ENCODE data around the gene VAV2. TPM values are rescaled to one million over a fixed set of nuclear protein-coding genes. Genes with fewer than 3 reads are reported as not detected.

Gene VAV2
- total and polyA plus RNA-seq, 2 of the 4 experiments (the other 2 are of a cell fraction) = 10.8 to 13.4 TPM

GRCh38 chr9:133807037-133807436 is 185.1 kb downstream of the VAV2 start:
- Histone ChIP-seq H4K20me1 (ENCODE audit: insufficient read depth, low read length) (peaks cover 11% of the 10 kb centered on the region), H3K56ac (ENCODE audit: extremely low read depth, insufficient read depth, low read length) (no peak overlapping the region), H3K27ac (ENCODE audit: insufficient read depth, low read length) (no peak overlapping the region), H2AK5ac (ENCODE audit: low read depth, low read length) (no peak overlapping the region), H3K9me1 (ENCODE audit: insufficient read depth, low read length) (0 out of 2 replicates have a peak, but pooled peaks cover 3% of the 10 kb centered on the region), H4K8ac (ENCODE audit: low read depth in 2 of 2, low read length in 2 of 2) (no peak overlapping the region), H3K9me3 (ENCODE audit: control insufficient read depth, insufficient read depth, low read length) (no peaks in the 10 kb centered on the region), H2AFZ (replicated peaks; ENCODE audit: low read length, poor library complexity) (no peak overlapping the region), H2BK120ac (ENCODE audit: low read depth, low read length) (no peak overlapping the region), H4K5ac (ENCODE audit: low read depth, low read length) (no peak overlapping the region), H3K18ac (ENCODE audit: low read depth, low read length) (no peak overlapping the region), H3K4me2 (ENCODE audit: low read depth, low read length) (no peak overlapping the region), H2BK20ac (ENCODE audit: low read depth, low read length) (no peak overlapping the region), H3K14ac (replicated peaks; ENCODE audit: low read depth, low read length) (no peak overlapping the region), H2BK15ac (ENCODE audit: low read depth, low read length) (no peak overlapping the region), H2AK9ac (replicated peaks; ENCODE audit: low read depth, low read length, poor library complexity) (no peak overlapping the region), H3K27me3 (ENCODE audit: control insufficient read depth, insufficient read depth, low read length) (no peaks in the 10 kb centered on the region), H3K36me3 (ENCODE audit: control insufficient read depth, insufficient read depth, low read length) (peaks cover 31% of the 10 kb centered on the region), H3K9ac (ENCODE audit: low read depth, low read length) (no peak overlapping the region), H3K79me1 (ENCODE audit: low read depth in 1 of 2, low read length in 2 of 2) (peaks cover 0 to 18% of the 10 kb centered on the region in 2 experiments; a peak in 1 of 4 replicates), H3K4ac (ENCODE audit: low read depth, low read length) (no peak overlapping the region), H3K23ac (ENCODE audit: low read depth, low read length) (no peak overlapping the region), H3K4me3 (ENCODE audit: insufficient read depth, low read depth, low read length) (no peak overlapping the region), H2BK5ac (ENCODE audit: low read depth, low read length, poor library complexity, severe bottlenecking) (no peak overlapping the region), H3K4me1 (ENCODE audit: control insufficient read depth, insufficient read depth, low read length) (peaks cover 3% of the 10 kb centered on the region), H4K91ac (ENCODE audit: insufficient read depth, low read depth, low read length) (no peak overlapping the region)
- TF ChIP-seq RCOR1 (IDR thresholded peaks at IDR 0.05; ENCODE audit: insufficient replicate concordance, low read length) = no peak
- TF ChIP-seq MAZ (IDR thresholded peaks at IDR 0.05; ENCODE audit: borderline replicate concordance, low read depth, low read length) = no peak
- TF ChIP-seq ELK1 (IDR thresholded peaks at IDR 0.05; ENCODE audit: borderline replicate concordance, low read depth, low read length) = no peak
- TF ChIP-seq CEBPB (IDR thresholded peaks at IDR 0.05; ENCODE audit: low read depth, low read length) = no peak
- TF ChIP-seq MXI1 (IDR thresholded peaks at IDR 0.05; ENCODE audit: borderline replicate concordance, low read depth, low read length) = no peak
- no peak for TF ChIP-seq RAD21 (IDR thresholded peaks at IDR 0.05; ENCODE audit: low read length)
- TF ChIP-seq CTCF (conservative IDR thresholded peaks at IDR 0.05; ENCODE audit: low read depth, low read length) = no peak
- no peak for TF ChIP-seq USF2 (IDR thresholded peaks at IDR 0.05; ENCODE audit: low read depth, low read length)
- TF ChIP-seq MAFK (IDR thresholded peaks at IDR 0.05; ENCODE audit: low read depth, low read length) = no peak
- no peak for TF ChIP-seq RFX5 (IDR thresholded peaks at IDR 0.05; ENCODE audit: low read depth, low read length)
- TF ChIP-seq SMC3 (IDR thresholded peaks at IDR 0.05; ENCODE audit: low read depth, low read length) = no peak
- TF ChIP-seq BHLHE40 (IDR thresholded peaks at IDR 0.05; ENCODE audit: low read depth, low read length) = no peak
- no peak for TF ChIP-seq FOS (IDR thresholded peaks at IDR 0.05; ENCODE audit: low read depth, low read length)
- dilution Hi-C loops (cut with HindIII; ENCODE audit: low sequenced_read_pairs, unreplicated experiment) (no loop called here), in situ Hi-C loops (cut with MboI; ENCODE audit: low sequenced_read_pairs) (loop anchor here (25.0 kb wide), 1 partner anchor 605 kb away; no protein-coding TSS in a partner anchor), intact Hi-C loops (cut with micrococcal nuclease) (no loop called here)
- CTCF ChIA-PET = no interaction called here
- BruUV-seq (replicated peaks) = no TSS peak
- POLR2A ChIA-PET (ENCODE audit: unreplicated experiment) = no interaction called here
- DNase-seq = no peak
- no peak for ATAC-seq (ENCODE audit: low read depth)
- WGBS, 2 experiments (ENCODE audit: extremely low coverage in 2 of 2, insufficient read length in 1 of 2) = 94% methylated on average over 7 of the region's 14 CpGs; no CpG with 5 or more reads in 1 of the 2 experiments
